NCI-H2227 (cell line): Measurements from ENCODE around the gene JMJD8.
"Not testable (repeated sequence)": the region's sequence is repeated elsewhere in the genome, so short reads cannot be mapped to it uniquely, and the experiment has no call there.

Experiments
- DNase-seq: peaks from one replicate; lab custom pipeline; 2025; ENCODE audit not compliant: unreplicated experiment; lab: John Stamatoyannopoulos, UW

JMJD8 gene

GRCh38 chr16:693364-693763, 9.2 kb upstream of the JMJD8 start:
- no peak for DNase-seq

GRCh38 chr16:692356-693108, 8.4 kb upstream of the JMJD8 start:
- no peak for DNase-seq

- not testable (repeated sequence) for DNase-seq
Measured at GRCh38 chr16:691242-691641, 7.1 kb upstream of the JMJD8 start.

- no peak for DNase-seq
Measured at GRCh38 chr16:689175-689897, 5.2 kb upstream of the JMJD8 start.

- no peak for DNase-seq
Measured at GRCh38 chr16:687499-687898, 3.4 kb upstream of the JMJD8 start.

GRCh38 chr16:686459-687260, 2.5 kb upstream of the JMJD8 start:
- no peak for DNase-seq

- DNase-seq, result peak; percentile 28
Measured at GRCh38 chr16:685967-686366, 1.8 kb upstream of the JMJD8 start.

- no peak for DNase-seq
Measured at GRCh38 chr16:684961-685696, 995 bp upstream of the JMJD8 start.

- DNase-seq, result no peak
Measured at GRCh38 chr16:683396-684070, 601 bp downstream of the JMJD8 start.

GRCh38 chr16:682493-683395, 1.4 kb downstream of the JMJD8 start:
- no peak for DNase-seq

- DNase-seq, result no peak
Measured at GRCh38 chr16:681746-682427, 2.2 kb downstream of the JMJD8 start.

GRCh38 chr16:680967-681745, 3.0 kb downstream of the JMJD8 start:
- peak; percentile 48 for DNase-seq

- DNase-seq, result no peak
Measured at GRCh38 chr16:680625-680945, 3.5 kb downstream of the JMJD8 start.

GRCh38 chr16:679814-680624, 4.1 kb downstream of the JMJD8 start, which contains the start of gene STUB1:
TSS of gene STUB1 (plus strand) at chr16:680410. CDS start at chr16:680526, 116 bp downstream.
- DNase-seq, result peak; percentile 96

GRCh38 chr16:678858-679813, 5.0 kb downstream of the JMJD8 start:
- DNase-seq, result peak; percentile 90

GRCh38 chr16:678209-678857, 5.8 kb downstream of the JMJD8 start:
- DNase-seq, result no peak
